ENCODE results near the gene HTR3A. TPM values are rescaled to one million over a fixed set of nuclear protein-coding genes. Genes with fewer than 3 reads are reported as not detected.

The HTR3A gene
- total RNA-seq, 3 donors from 2014 or later = 0.33 TPM; not detected in 2

DNA sequence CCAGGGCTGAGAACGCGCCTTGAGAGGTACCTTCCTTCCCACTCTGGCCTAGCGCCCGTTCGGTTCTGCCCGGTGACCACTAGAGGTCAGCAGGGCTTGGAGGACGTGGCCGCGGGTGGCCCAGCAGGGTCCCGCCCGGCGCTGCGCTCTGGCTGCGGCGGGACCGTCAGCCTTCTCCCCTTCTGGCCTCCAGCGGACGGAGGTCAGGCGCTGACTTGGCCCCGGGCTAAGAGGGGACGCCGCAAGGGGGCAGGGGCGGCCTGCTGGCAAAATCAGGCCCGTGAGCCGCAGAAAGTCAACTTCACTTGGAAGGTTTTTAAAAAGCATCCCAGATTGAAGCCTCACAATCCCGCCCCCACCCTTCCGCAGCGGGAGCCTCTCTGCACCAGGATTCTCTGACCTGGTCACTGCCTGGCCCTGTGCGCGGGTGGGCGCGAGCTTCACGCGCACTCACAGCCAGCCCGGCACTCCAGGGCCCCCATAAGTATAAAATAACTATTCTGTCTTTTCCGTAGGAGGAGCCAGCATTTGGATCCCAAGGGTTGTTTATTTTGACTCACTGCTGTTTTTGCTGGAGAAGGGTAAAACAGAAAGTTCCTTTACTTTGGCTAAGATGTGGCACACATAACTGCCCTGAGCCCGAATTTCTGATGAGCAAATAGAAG, 61.4 kb downstream of the HTR3A start:
- peak; percentile 73 to 86 for DNase-seq (ENCODE audit: low spot score in 2 of 2)

DNA sequence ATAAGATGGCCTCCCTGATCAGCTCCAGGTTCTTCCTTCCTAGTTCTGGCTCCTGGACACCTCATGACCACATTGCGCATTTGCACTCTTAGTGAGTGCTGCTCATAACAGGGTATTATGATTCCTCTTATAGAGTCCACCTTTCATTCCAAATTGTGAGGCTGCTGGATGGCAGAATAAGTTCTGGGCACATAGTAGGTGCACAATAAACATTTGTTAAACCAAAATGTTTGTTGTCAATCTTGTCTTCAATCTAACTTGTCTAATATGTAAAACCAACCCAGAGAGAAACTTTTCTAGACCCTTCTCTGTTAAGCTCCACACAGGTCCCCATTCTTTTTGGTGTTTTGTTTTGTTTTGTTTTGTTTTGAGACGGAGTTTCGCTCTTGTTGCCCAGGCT, 62.0 kb downstream of the HTR3A start:
- H3K4me1 ChIP-seq = no peaks in the 10 kb centered on the region
- no peaks in the 10 kb centered on the region for H3K9me3 ChIP-seq
- intact Hi-C loops (cut with DNase I; ENCODE audit: low total_unique reads) = no loop called here
- H3K27ac ChIP-seq = peak overlapping the region in 1 of 2 donors; percentile 60
- no peaks in the 10 kb centered on the region for H3K36me3 ChIP-seq
- DNase-seq (ENCODE audit: low spot score in 2 of 2) = no peak
- H3K27me3 ChIP-seq = no peaks in the 10 kb centered on the region
- TF ChIP-seq, protein P1, sequence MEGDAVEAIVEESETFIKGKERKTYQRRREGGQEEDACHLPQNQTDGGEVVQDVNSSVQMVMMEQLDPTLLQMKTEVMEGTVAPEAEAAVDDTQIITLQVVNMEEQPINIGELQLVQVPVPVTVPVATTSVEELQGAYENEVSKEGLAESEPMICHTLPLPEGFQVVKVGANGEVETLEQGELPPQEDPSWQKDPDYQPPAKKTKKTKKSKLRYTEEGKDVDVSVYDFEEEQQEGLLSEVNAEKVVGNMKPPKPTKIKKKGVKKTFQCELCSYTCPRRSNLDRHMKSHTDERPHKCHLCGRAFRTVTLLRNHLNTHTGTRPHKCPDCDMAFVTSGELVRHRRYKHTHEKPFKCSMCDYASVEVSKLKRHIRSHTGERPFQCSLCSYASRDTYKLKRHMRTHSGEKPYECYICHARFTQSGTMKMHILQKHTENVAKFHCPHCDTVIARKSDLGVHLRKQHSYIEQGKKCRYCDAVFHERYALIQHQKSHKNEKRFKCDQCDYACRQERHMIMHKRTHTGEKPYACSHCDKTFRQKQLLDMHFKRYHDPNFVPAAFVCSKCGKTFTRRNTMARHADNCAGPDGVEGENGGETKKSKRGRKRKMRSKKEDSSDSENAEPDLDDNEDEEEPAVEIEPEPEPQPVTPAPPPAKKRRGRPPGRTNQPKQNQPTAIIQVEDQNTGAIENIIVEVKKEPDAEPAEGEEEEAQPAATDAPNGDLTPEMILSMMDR (IDR thresholded peaks at IDR 0.05) = no peak
- TF ChIP-seq POLR2AphosphoS5 (IDR thresholded peaks at IDR 0.05) (no peak), POLR2A (IDR thresholded peaks at IDR 0.05) (no peak)
- peak overlapping the region in 1 of 3 donors; percentile 66 for H3K4me3 ChIP-seq

More for the DNA sequence above, 61.4 kb downstream of the HTR3A start:
- Histone ChIP-seq H3K36me3 (no peaks in the 10 kb centered on the region), H3K27ac (peak overlapping the region; percentile 54 to 60), H3K9me3 (no peaks in the 10 kb centered on the region), H3K27me3 (no peaks in the 10 kb centered on the region), H3K4me1 (no peaks in the 10 kb centered on the region), H3K4me3 (peak overlapping the region; percentile 25 to 66 (median 46))
- intact Hi-C loops (cut with DNase I; ENCODE audit: low total_unique reads) = no loop called here
- TF ChIP-seq POLR2AphosphoS5 (IDR thresholded peaks at IDR 0.05) (peak in 2 of 3 donors; percentile 19 to 79), POLR2A (IDR thresholded peaks at IDR 0.05) (no peak)
- TF ChIP-seq, protein P1 (IDR thresholded peaks at IDR 0.05) = peak; percentile 81 to 93 (median 84)

DNA sequence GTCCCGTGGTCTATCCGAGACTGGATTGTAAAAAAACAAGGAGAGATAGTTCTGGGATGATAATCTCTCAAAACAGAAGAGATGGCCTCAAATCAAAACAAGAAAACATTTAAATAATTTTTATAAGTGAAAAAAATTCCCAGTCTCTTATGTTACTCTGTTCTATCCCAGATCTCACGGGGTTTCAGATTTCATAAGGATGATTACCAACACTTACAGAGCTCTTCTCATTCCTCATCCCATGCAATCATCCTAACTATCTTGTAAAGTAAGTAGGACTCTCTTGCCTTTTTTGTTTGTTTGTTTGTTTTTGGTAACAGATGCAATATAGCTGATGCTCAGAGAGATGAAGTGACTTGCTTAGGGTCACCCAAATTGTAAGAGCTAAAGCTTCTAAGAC, 64.6 kb downstream of the HTR3A start:
- Histone ChIP-seq H3K4me3 (no peak overlapping the region), H3K27ac (no peak overlapping the region), H3K4me1 (no peaks in the 10 kb centered on the region), H3K36me3 (no peaks in the 10 kb centered on the region), H3K9me3 (no peaks in the 10 kb centered on the region), H3K27me3 (no peaks in the 10 kb centered on the region)
- TF ChIP-seq POLR2A (IDR thresholded peaks at IDR 0.05) = no peak
- TF ChIP-seq POLR2AphosphoS5 (IDR thresholded peaks at IDR 0.05) = no peak
- TF ChIP-seq, protein P1 (IDR thresholded peaks at IDR 0.05) = no peak
- no peak for DNase-seq (ENCODE audit: low spot score in 2 of 2)
- intact Hi-C loops (cut with DNase I; ENCODE audit: low total_unique reads) = no loop called here

Other genes starting within 250 kb of the HTR3A start
- 10 to 100 TPM; 11.5 to 20.8 (median 18.7) TPM for gene ZW10, start 201.4 kb upstream of the HTR3A start, total RNA-seq
- not detected for gene CLDN25, start 195.3 kb upstream of the HTR3A start, total RNA-seq
- gene USP28, start 99.5 kb upstream of the HTR3A start, total RNA-seq = 10 to 100 TPM; 15.5 to 38.5 (median 30.2) TPM
- gene HTR3B, start 70.3 kb upstream of the HTR3A start, total RNA-seq = not detected
- 100 to 1,000 TPM; 236 to 358 (median 271) TPM for gene ZBTB16, start 84.6 kb downstream of the HTR3A start, total RNA-seq